Fibroblast of the aortic adventitia (primary cell): ENCODE results near the gene KCNT2. TPM values are rescaled to one million over a fixed set of nuclear protein-coding genes. Genes with fewer than 3 reads are reported as not detected.

ENCODE experiments used
- DNase-seq: peaks from one replicate; pipeline ENCODE4 v3.0.0-alpha.2; 2010; ENCODE audit warnings: low read depth
- H3K4me3 ChIP-seq: 2 replicates; pipeline ENCODE4 v1.5.1; 2011; ENCODE audit warnings: low read depth, mild to moderate bottlenecking, control low read depth, low read length, moderate library complexity
- total RNA-seq: library from RNA; depleted of rRNA; stranded (reverse); fragments of >200 nt; gene quantifications from 2 replicates; pipeline ENCODE4 v1.2.3, GENCODE V29; 2012; ENCODE audit warnings: low replicate concordance
- TF ChIP-seq, protein P1 (sequence below): IDR thresholded peaks from 2 replicates; pipeline ENCODE4 v1.5.1; 2011; ENCODE audit warnings: mild to moderate bottlenecking, low read length, control low read depth, inconsistent platforms; ENCODE audit not compliant: insufficient read depth

Gene KCNT2
- total RNA-seq, 1 donor = 8.0 TPM

DNA sequence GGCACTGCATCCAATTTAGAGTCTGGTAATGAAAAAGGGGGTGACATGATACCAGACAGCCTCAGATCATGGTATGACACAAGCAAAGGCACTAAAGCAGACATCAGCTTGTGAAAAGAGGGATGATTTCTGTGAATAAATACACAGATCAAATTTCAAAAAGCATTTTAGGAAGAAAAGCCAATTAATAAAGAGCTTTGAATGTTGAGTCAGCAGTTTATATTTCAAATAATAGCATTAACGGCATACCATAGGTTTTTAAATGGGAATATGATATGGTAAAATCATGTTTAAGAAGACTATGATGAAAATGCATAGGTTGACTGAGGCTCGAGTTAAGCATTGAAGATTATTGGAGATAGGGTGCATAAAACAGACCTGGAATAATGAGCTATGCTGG lies 13.5 kb downstream of the KCNT2 start:
- no peak overlapping the region for H3K4me3 ChIP-seq
- TF ChIP-seq, protein P1, sequence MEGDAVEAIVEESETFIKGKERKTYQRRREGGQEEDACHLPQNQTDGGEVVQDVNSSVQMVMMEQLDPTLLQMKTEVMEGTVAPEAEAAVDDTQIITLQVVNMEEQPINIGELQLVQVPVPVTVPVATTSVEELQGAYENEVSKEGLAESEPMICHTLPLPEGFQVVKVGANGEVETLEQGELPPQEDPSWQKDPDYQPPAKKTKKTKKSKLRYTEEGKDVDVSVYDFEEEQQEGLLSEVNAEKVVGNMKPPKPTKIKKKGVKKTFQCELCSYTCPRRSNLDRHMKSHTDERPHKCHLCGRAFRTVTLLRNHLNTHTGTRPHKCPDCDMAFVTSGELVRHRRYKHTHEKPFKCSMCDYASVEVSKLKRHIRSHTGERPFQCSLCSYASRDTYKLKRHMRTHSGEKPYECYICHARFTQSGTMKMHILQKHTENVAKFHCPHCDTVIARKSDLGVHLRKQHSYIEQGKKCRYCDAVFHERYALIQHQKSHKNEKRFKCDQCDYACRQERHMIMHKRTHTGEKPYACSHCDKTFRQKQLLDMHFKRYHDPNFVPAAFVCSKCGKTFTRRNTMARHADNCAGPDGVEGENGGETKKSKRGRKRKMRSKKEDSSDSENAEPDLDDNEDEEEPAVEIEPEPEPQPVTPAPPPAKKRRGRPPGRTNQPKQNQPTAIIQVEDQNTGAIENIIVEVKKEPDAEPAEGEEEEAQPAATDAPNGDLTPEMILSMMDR = no peak
- no peak for DNase-seq

DNA sequence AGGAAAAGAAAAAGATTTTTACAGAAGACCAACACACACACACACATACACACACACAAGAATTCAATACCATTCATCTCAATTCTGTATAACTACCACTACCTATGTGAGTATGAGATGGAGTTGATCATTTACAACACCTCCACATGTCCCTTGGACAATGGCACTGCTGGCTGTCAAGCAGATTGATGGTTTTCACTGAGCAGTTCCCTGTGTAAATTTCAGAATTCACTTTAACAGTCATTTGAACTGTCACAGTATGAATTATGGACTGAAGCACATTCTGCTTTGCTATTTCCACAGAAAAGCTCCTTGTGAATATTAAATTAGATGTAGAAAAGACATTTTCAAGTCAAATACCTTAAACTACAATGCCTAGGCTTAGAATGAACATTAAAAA lies 14.3 kb downstream of the KCNT2 start:
- DNase-seq = no peak

DNA sequence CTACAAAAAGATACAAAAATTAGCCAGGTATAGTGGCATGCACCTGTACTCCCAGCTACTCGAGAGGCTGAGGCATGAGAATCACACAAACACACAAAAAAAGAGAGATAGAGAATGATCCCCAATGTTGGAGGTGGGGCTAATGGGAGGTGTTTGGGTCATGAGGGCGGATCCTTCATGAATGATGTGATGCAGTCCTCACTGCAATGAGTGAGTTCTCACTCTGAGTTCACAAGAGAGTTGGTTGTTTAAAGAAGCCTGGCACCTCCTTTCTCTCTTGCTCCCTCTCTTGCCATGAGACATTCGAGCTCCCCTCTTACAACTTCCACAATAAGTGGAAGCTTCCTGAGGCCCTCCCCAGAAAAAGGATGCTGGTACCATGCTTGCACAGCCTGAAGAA lies 17.3 kb downstream of the KCNT2 start:
- DNase-seq = no peak
- TF ChIP-seq, protein P1 = no peak
- H3K4me3 ChIP-seq = no peak overlapping the region

More for the DNA sequence above, 14.3 kb downstream of the KCNT2 start:
- TF ChIP-seq, protein P1 = no peak
- H3K4me3 ChIP-seq = no peak overlapping the region

DNA sequence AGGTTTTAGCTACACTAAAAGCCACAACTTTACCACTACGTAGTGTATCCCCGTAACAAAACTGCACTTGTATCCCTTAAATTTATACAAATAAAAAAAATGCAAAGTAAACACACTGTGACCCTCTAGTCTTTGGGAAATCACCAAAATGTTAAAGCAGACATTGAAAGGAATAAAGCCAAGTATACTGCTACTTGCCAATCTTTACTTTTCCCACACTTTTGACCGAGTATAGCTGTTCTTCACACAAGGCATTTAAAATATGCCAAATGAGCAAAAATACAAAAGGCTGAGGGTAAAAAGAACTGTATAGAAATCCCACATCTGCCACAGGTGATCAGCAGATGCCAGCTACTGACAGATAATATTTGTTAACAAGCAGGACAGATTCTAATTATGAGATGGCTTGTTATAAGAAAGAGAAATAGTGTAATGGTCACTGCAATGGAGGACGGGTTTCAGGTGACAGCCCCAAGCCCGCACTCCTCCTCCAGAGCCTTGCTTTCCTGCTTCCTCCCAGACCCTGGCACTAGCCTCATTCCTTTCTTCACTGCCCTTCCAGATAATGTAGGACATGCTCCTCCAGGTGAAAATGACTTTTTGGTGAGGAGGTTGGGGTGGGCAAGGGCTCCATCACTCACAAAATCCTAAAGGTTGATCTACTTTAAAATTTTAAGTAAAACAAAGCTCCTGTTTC lies 18.1 kb downstream of the KCNT2 start:
- TF ChIP-seq, protein P1 = no peak
- H3K4me3 ChIP-seq = no peak overlapping the region

DNA sequence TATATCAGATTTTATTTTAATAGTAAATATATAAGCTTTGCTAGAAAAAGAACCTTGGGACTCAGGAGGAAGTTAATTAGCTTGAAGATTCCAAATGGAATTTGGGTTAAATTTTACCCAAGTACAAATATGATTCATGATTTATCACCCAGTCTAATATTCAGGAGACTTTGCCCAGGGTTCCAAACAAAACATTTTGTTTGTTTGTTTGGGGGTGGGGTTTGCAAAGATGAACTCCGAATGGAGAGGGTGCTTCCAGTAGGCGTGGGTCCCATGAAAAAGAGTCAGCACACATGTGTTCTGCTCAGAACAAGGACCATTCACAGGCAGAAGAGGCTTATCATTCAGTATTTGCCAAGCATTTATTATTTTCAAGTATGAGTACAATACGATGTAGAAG lies 23.5 kb downstream of the KCNT2 start:
- no peak overlapping the region for H3K4me3 ChIP-seq
- DNase-seq = no peak
- TF ChIP-seq, protein P1 = no peak

More for the DNA sequence above, 18.1 kb downstream of the KCNT2 start:
- DNase-seq = no peak

DNA sequence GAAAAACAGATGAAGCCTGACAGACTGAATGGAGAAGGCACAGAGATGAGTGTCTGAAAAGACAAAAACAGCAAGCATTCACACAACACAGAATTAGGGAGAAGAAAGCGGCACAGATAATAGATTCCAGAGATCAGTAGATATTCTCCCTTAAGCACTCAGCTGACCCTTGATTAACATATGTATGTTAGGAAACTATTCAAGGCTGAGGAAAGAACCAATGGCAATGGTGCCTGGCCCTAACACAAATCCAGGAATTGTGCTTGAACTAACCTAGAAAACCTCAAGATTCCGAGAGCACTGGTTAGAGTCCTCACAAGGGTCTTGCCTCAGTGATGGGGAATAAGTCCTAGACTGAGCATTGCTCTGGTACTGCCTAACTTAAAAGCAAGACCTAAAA lies 30.9 kb downstream of the KCNT2 start:
- no peak for DNase-seq
- H3K4me3 ChIP-seq = no peak overlapping the region
- TF ChIP-seq, protein P1 = no peak

DNA sequence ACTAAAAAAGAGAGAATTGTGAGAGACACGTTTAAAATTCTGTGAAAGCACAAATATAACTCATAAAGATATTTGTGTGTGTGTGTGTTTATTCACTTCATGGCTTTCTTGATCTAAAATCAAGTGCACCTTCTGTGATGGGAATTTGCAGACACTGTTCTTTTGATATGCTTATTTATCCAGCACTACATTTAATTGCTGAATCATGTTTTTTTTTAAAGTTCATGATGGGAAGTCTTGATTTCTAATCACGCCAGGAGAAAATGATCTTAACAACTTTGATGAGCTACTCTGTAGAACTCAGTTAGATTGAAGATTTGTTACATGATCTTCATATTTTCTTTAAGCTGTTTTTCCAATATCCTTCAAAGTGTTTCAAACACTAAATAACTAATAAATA lies 35.0 kb downstream of the KCNT2 start:
- TF ChIP-seq, protein P1 = no peak

More for the DNA sequence above, 35.0 kb downstream of the KCNT2 start:
- no peak for DNase-seq
- H3K4me3 ChIP-seq = no peak overlapping the region
